GM18873 (cell line): ENCODE results near the gene VSTM4.

Experiments
- ATAC-seq: cut with Tn5 transposase; IDR thresholded peaks from one replicate; pipeline ENCODE4 v1.9.1; 2021; ENCODE audit warnings: mild to moderate bottlenecking, moderate library complexity, moderate number of reproducible peaks; ENCODE audit not compliant: unreplicated experiment, low FRiP score

VSTM4 gene

DNA sequence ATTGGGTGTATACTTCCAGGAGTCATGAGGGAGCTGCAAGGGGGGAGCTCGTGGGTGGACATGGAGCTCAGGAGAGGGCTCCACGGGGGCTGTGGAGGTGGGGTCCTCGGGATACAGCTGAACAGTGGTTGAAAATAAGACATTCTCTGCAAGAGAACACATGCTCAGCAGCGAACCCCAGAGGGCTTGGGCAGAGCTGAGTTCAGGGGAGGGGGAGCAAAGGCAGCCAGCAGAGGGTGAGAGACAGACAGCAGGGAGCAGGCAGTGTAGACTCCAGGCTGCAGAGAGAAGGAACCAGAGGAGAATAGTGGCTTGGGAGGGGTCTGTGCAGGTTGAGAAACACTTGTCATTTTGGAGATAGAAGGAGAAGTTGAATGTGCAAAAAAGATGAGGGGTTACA, 102.7 kb downstream of the VSTM4 start:
- no peak for ATAC-seq

DNA sequence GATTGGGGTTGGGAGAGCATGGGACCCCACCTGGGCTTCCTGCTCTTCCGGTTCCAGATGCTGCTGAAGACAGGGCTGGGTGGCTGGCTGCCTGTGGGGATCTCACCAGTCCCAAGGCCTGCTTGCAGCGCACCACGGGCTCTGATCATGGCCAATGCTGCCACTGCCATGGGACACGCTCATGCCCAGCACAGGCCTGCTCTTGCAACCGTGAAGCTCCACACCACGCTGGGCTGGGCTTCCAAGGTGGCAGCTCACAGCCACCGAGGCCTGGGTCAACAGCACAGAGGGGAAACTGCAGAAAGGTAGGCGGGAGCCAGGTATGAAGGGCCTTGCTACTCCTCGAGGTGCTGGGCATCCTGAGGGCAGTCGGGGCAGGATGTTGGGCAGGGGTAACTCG, 103.6 kb downstream of the VSTM4 start:
- no peak for ATAC-seq

- no peak for ATAC-seq
Observed at GRCh38 chr10:49010865-49011264, 104.5 kb downstream of the VSTM4 start.

DNA sequence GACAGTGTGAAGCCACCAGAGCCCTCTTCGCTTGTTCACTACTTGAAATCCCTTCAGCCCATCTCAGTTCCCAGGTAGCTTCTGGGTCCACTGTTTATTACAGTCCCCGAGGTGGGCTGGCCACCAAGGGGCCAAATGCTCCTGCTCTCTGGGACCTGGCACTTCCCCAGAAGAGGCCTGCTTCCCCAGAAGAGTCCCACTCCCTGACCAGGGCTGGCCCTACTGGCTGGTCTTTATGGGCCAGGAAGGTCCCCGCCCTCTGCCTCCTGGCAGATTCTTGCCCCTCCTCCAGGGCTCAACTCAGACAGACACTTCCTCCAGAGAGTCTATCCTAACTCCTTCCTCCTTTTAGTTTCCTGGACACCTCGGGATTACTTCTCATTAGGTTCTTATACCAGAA, 105.0 kb downstream of the VSTM4 start:
- no peak for ATAC-seq

GRCh38 chr10:49009199-49009979, 105.9 kb downstream of the VSTM4 start:
- ATAC-seq: no peak

GRCh38 chr10:49008505-49009198, 106.7 kb downstream of the VSTM4 start:
- no peak for ATAC-seq

DNA sequence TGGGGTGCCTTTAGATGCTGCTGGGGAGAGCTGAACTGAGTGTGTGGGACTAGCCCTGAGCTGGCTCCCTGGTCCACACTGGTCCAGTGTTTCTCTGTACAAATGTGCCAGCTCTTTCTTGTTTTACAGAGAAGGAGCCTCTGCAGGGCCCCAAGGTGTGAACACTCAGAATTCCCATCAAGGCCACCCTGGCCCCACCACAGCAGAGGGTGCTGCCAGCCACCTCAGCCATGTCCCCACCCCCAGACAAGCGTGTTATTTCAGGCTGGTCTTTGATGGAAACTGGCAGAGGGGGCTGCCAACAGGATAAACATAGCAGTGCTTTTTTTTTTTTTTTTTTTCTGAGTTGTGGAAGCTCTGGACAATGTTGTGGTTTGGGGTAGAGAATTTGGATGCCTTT, 107.2 kb downstream of the VSTM4 start:
- ATAC-seq: no peak

- no peak for ATAC-seq
Observed at GRCh38 chr10:49007129-49007528, 108.2 kb downstream of the VSTM4 start.

DNA sequence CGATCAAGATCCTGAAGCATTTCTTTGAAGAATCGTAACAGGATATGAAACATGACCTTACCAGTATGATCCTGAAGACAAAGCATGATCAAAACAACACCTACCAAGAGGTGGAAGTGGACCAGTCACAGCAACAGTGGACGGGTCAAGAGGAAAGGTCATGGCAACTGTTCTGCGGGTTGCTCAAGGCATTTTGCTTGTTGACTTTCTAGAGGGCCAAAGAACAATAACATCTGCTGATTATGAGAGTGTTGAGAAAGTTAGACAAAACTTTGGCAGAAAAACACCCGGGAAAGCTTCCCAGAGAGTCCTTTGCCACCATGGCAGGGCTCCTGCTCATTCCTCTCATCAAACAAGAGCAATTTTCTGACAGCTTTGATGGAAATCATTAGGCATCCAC, 110.1 kb downstream of the VSTM4 start:
- ATAC-seq: no peak

GRCh38 chr10:49001870-49002672, 113.3 kb downstream of the VSTM4 start:
- no peak for ATAC-seq

GRCh38 chr10:49001402-49001801, 113.9 kb downstream of the VSTM4 start:
- ATAC-seq: no peak

DNA sequence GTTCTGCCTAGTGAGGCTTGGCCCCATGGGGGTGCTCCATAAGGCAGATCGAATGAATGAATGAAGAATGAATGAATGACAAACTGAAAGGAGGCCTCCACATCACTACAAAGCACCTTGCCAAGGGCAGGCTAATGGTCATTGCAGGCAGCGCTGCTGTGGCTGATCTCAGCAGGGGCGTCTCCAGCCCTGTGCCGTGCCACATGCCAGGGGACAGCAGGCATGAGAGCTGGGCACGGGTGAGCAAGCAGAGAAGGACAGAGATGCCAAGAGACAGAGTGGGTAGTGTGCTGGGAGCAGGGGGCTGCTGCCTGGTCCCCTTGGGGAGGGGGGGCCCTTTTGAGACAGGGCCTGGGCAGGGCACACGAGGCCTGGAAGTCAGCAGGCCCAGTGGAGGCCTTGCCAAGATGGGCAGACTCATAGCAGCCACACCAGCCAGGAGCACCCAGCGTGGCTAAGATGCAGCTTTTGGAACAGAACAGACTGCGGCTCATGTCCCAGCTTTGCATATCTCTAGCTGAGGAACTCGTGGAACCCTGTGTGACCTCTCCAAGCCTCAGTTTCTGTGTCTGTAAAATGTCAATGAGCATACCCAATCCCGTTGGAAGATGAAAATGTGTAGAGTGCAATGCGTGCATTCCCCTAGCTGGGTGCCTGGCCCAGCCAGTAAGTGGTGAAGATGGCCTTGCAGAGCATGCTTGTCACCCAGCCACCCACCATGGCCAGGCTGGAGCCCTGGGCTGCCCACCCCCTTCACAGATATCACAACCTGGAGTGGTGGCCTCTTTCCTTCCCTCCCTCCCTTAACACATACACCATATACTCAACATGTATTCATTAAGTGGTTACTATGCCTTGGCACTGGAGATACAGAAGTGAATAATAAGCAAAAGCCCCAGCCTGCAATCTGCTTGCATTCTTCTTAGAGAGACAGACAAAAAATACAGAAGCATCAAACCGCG, 114.6 kb downstream of the VSTM4 start:
- ATAC-seq: no peak

DNA sequence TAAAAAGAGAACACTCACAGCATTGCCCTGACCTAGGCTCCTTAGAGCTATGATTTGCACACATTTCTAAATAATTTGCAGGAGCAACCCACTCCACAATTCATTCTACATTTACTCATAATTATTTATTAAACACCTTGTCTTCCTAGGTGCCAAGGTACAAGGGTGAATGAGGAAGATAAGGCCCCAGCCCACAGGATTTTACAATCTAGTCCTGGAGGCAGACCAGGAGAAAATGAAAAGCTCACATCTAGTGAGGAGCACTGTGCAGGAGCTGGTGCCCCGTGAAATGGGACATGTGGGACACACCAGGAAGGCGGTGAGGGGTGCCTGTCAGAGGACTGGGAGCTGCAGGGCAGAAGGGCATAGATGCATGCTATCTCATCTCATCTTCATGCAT, 116.0 kb downstream of the VSTM4 start:
- no peak for ATAC-seq

DNA sequence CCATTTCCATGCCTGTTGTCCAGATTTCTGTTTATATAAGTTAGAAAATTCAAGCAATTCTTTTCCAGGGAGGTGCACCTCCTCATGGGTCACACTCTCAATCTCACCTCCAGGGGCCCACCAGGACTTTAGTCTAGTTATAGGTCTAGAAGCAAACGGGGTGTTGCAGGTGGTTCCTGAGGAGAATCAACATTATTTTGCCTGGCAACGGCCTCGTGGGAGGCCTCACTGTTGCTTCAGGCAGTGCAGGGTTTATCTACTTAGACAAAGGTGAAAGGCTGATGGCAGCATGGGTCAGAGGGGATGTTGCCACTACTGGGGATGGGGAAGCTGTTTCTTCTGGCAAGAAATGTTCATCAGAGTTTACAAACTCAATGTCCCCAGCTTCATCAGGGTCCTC, 119.0 kb downstream of the VSTM4 start:
- no peak for ATAC-seq

DNA sequence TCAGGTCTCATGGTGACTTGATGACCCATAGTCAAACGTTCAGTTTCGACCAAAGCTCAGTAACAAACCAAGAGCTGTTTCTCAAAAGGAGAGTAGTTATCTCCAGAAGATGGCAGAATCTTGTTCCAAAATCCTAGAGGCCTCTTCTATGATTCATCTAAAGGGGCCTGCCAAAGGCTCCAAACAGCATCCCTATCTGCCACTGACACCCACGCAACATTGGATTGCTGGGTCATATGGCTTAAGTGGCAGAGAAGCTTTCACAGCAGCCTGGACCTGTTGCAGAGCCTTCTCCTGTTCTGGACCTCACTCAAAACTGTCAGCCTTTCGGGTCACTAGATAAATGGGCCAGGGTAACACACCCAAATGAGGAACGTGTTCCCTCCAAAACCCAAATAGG, 121.7 kb downstream of the VSTM4 start:
- no peak for ATAC-seq

- ATAC-seq: no peak
Observed at GRCh38 chr10:48990226-48990625, 125.1 kb downstream of the VSTM4 start.

DNA sequence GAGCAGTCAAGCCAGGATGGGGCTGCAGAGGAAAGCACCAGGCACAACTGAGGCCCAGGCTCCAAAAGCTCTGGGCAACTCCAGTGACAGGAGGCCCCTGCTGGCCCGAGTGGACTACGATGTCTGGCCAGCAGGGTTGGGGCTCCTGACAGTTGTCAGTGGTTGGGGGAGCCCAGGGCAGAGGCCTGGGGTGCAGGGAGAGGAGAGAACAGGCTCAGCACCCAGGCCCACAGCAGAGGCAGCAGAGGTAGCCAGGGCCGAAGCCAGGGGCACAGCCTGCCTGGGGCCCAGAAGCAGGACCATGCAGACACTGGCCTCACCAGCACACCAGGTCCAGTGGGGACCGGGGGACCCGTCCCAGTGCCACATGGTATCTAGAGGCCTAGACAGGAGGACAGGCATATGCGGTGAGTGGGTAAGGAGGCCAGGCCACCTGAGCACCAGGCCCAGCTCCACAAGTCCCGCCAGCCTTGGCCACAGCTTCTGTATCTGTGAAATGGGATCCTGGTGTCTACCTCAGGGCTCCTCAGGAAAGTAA, 129.6 kb downstream of the VSTM4 start:
- no peak for ATAC-seq

GRCh38 chr10:48983648-48984351, 131.5 kb downstream of the VSTM4 start:
- ATAC-seq: no peak

DNA sequence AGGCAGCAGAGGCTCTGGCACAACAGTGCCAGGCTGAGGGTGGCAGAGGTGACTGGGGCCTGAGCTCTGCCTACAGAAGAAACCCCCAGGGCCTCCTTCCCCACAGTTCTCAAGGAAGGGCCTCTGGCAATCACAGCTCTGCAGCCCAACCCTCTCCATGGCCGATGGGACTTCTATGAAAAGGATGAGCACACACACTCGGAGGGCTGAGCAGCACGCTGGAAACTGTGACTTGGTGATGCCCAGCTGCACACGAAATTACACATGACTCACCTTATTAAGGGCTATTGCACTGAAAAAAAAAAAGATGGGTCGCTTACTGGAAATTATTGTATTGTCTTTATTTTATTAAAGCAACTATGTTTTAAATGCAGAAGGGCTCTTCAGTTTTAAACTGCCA, 132.7 kb downstream of the VSTM4 start:
- ATAC-seq: no peak
